ENCODE results near the gene PLA2R1.

The PLA2R1 gene

GRCh38 chr2:160096409-160096808 is 34.0 kb upstream of the PLA2R1 start:
- Histone ChIP-seq H3K36me3 (replicated peaks in 1 of 2; ENCODE audit: control insufficient read depth in 2 of 2, insufficient read depth in 2 of 2, low read length in 2 of 2) (no peaks in the 10 kb centered on the region), H4K8ac (ENCODE audit: low read depth, low read length) (no peak overlapping the region), H3K27me3 (ENCODE audit: control insufficient read depth in 3 of 3, insufficient read depth in 3 of 3, low read depth in 1 of 3, low read length in 3 of 3) (peaks cover 0 to 5% (median 0%) of the 10 kb centered on the region in 3 experiments), H2BK15ac (ENCODE audit: low read length) (no peak overlapping the region), H3K14ac (ENCODE audit: low read length) (no peak overlapping the region), H2BK5ac (ENCODE audit: low read length) (no peak overlapping the region), H3K18ac (ENCODE audit: low read length) (no peak overlapping the region), H3K9me3 (replicated peaks in 1 of 2; ENCODE audit: control insufficient read depth in 2 of 2, insufficient read depth in 1 of 2, low read depth in 1 of 2, low read length in 2 of 2) (peaks cover 0 to 1% of the 10 kb centered on the region in 2 donors), H3K4ac (ENCODE audit: low read length) (no peak overlapping the region), H3K4me2 (ENCODE audit: insufficient read depth, low read length, poor library complexity, severe bottlenecking) (no peak overlapping the region), H3K23ac (ENCODE audit: low read depth, low read length, poor library complexity) (no peak overlapping the region), H3K4me3 (ENCODE audit: low read length in 2 of 2) (no peak overlapping the region), H2AFZ (ENCODE audit: low read length) (no peak overlapping the region), H4K91ac (ENCODE audit: low read depth, low read length, poor library complexity) (no peak overlapping the region), H2BK12ac (ENCODE audit: low read length) (no peak overlapping the region), H3K27ac (replicated peaks; ENCODE audit: low read length) (no peak overlapping the region), H2BK120ac (ENCODE audit: low read depth, low read length) (no peak overlapping the region), H3K4me1 (ENCODE audit: control insufficient read depth in 2 of 2, insufficient read depth in 1 of 2, low read depth in 1 of 2, low read length in 2 of 2) (no peaks in the 10 kb centered on the region), H2AK5ac (ENCODE audit: low read depth, low read length) (no peak overlapping the region), H3K9ac (ENCODE audit: low read depth, low read length, poor library complexity) (no peak overlapping the region), H3K79me1 (ENCODE audit: low read depth, low read length) (no peaks in the 10 kb centered on the region)
- DNase-seq (ENCODE audit: low spot score): no peak
- WGBS, 2 donors (ENCODE audit: extremely low coverage in 2 of 2, insufficient read length in 2 of 2, insufficient replicate concordance in 1 of 2): no CpG with 5 or more reads among the region's 4 CpGs

DNA sequence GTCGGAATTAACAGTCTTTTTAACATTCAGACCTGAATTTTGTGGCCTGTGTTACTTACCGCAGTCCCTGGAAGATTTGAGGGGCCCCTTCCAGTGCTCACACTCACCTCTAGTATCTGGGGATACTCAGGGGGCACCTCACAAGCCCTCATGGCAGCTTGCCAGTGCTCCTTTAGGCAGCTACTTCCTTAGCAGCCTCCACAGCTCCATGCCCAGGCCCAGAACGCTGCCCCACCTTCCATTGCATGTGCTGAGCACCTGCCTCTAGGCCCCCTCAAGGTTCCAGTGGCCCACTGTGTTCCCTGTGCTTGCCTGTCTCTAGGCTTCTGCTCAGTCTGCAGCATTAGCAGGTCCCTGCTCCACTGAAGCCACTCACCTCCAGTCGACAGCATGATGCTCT is 30.0 kb upstream of the PLA2R1 start:
- WGBS, 2 donors (ENCODE audit: extremely low coverage in 2 of 2, insufficient read length in 2 of 2, insufficient replicate concordance in 1 of 2): no CpG with 5 or more reads among the region's 4 CpGs
- no peaks in the 10 kb centered on the region for H3K79me1 ChIP-seq (ENCODE audit: low read depth, low read length)
- H2BK5ac ChIP-seq (ENCODE audit: low read length): no peak overlapping the region
- H3K9me3 ChIP-seq (replicated peaks in 1 of 2; ENCODE audit: control insufficient read depth in 2 of 2, insufficient read depth in 1 of 2, low read depth in 1 of 2, low read length in 2 of 2): peaks cover 13 to 15% of the 10 kb centered on the region in 2 donors
- no peak overlapping the region for H2AFZ ChIP-seq (ENCODE audit: low read length)
- H3K27me3 ChIP-seq (ENCODE audit: control insufficient read depth in 3 of 3, insufficient read depth in 3 of 3, low read depth in 1 of 3, low read length in 3 of 3): no peaks in the 10 kb centered on the region
- H3K4me1 ChIP-seq (ENCODE audit: control insufficient read depth in 2 of 2, insufficient read depth in 1 of 2, low read depth in 1 of 2, low read length in 2 of 2): no peaks in the 10 kb centered on the region
- no peaks in the 10 kb centered on the region for H3K36me3 ChIP-seq (replicated peaks in 1 of 2; ENCODE audit: control insufficient read depth in 2 of 2, insufficient read depth in 2 of 2, low read length in 2 of 2)
- no peak overlapping the region for H2BK15ac ChIP-seq (ENCODE audit: low read length)
- no peak overlapping the region for H2AK5ac ChIP-seq (ENCODE audit: low read depth, low read length)
- H4K8ac ChIP-seq (ENCODE audit: low read depth, low read length): no peak overlapping the region
- no peak for DNase-seq (ENCODE audit: low spot score)
- no peak overlapping the region for H3K14ac ChIP-seq (ENCODE audit: low read length)
- no peak overlapping the region for H2BK12ac ChIP-seq (ENCODE audit: low read length)
- H2BK120ac ChIP-seq (ENCODE audit: low read depth, low read length): no peak overlapping the region
- H3K4me2 ChIP-seq (ENCODE audit: insufficient read depth, low read length, poor library complexity, severe bottlenecking): no peak overlapping the region
- no peak overlapping the region for H3K4ac ChIP-seq (ENCODE audit: low read length)
- no peak overlapping the region for H3K18ac ChIP-seq (ENCODE audit: low read length)
- H4K91ac ChIP-seq (ENCODE audit: low read depth, low read length, poor library complexity): no peak overlapping the region
- H3K9ac ChIP-seq (ENCODE audit: low read depth, low read length, poor library complexity): no peak overlapping the region
- H3K4me3 ChIP-seq (ENCODE audit: low read length in 2 of 2): no peak overlapping the region
- H3K27ac ChIP-seq (replicated peaks; ENCODE audit: low read length): no peak overlapping the region
- H3K23ac ChIP-seq (ENCODE audit: low read depth, low read length, poor library complexity): no peak overlapping the region

DNA sequence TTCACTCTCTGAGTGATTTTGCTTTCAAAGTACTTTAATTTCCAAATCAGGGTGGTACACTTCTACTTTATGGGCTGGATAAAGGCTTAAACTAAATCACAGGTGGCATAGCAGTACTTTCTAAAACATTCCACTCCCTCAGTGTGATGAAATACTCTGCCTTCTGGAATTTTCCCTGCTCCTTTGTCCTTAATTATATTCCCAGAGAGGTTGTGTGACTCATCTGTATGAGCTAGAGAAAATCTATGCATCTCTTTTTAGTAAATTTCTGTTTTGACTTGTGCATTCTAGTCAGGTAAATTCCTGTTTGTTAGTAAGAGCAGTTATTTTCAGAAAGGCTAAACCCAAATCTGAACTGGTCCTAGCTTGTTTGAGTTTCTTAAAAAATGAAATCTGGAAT is 29.0 kb upstream of the PLA2R1 start:
- H2AFZ ChIP-seq (ENCODE audit: low read length): no peak overlapping the region
- no peak for DNase-seq (ENCODE audit: low spot score)

DNA sequence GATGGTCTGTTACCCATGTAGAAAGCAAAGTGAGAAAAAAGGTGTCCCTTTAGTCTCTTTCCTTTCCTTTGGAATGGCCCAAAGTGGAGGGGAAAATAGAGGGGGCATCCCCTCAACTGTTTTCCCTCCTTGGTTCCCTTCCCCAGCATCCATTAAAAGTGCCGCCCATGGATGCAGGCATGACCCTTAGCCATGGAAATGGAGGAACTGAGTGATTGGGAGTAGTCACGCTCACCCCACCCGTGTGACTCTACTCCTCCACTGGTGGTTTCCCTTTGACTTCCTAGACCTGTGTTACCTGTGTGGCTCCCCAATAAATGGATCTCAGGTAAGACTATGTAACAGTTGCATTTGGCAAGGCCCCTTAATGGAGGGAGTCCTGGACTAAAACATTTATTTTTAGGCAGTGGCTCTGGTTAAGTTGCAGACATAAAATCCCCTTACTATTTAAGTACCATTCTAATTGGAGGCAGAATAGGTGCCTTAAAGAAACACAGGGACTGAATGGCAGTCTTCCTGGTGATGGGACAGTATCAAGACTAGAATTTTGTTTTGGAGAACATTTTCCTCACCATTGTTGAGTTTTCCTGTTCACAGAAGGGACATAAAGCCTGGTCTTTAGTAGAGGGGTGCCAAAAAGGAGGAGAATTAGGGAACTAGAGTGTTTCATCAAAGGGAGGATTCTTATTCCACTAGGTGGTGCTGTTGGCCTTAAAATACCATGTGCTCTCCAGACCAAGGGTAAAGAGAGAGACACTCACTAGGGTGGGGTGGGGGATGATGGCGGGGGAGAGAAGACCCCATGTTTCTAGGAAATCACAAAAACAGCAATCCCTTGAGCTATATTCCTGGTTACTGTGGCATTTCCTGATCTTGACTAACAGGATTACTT is 25.7 kb upstream of the PLA2R1 start:
- H2BK12ac ChIP-seq (ENCODE audit: low read length): no peak overlapping the region
- no peak overlapping the region for H3K23ac ChIP-seq (ENCODE audit: low read depth, low read length, poor library complexity)
- peak overlapping the region; percentile 48 for H2AFZ ChIP-seq (ENCODE audit: low read length)
- H4K91ac ChIP-seq (ENCODE audit: low read depth, low read length, poor library complexity): no peak overlapping the region
- H3K9me3 ChIP-seq (replicated peaks in 1 of 2; ENCODE audit: control insufficient read depth in 2 of 2, insufficient read depth in 1 of 2, low read depth in 1 of 2, low read length in 2 of 2): peaks cover 15 to 26% of the 10 kb centered on the region in 2 donors
- no peak overlapping the region for H3K4ac ChIP-seq (ENCODE audit: low read length)
- no peaks in the 10 kb centered on the region for H3K36me3 ChIP-seq (replicated peaks in 1 of 2; ENCODE audit: control insufficient read depth in 2 of 2, insufficient read depth in 2 of 2, low read length in 2 of 2)
- no peaks in the 10 kb centered on the region for H3K79me1 ChIP-seq (ENCODE audit: low read depth, low read length)
- H3K18ac ChIP-seq (ENCODE audit: low read length): no peak overlapping the region
- H2BK120ac ChIP-seq (ENCODE audit: low read depth, low read length): no peak overlapping the region
- no peak overlapping the region for H4K8ac ChIP-seq (ENCODE audit: low read depth, low read length)
- WGBS, 2 donors (ENCODE audit: extremely low coverage in 2 of 2, insufficient read length in 2 of 2, insufficient replicate concordance in 1 of 2): no CpG with 5 or more reads among the region's 4 CpGs
- no peak overlapping the region for H3K4me3 ChIP-seq (ENCODE audit: low read length in 2 of 2)
- H2AK5ac ChIP-seq (ENCODE audit: low read depth, low read length): no peak overlapping the region
- no peak overlapping the region for H3K4me2 ChIP-seq (ENCODE audit: insufficient read depth, low read length, poor library complexity, severe bottlenecking)
- no peak overlapping the region for H3K27ac ChIP-seq (replicated peaks; ENCODE audit: low read length)
- H2BK15ac ChIP-seq (ENCODE audit: low read length): no peak overlapping the region
- DNase-seq (ENCODE audit: low spot score): no peak
- no peak overlapping the region for H3K9ac ChIP-seq (ENCODE audit: low read depth, low read length, poor library complexity)
- no peaks in the 10 kb centered on the region for H3K27me3 ChIP-seq (ENCODE audit: control insufficient read depth in 3 of 3, insufficient read depth in 3 of 3, low read depth in 1 of 3, low read length in 3 of 3)
- no peaks in the 10 kb centered on the region for H3K4me1 ChIP-seq (ENCODE audit: control insufficient read depth in 2 of 2, insufficient read depth in 1 of 2, low read depth in 1 of 2, low read length in 2 of 2)
- H2BK5ac ChIP-seq (ENCODE audit: low read length): no peak overlapping the region
- H3K14ac ChIP-seq (ENCODE audit: low read length): no peak overlapping the region

More for the DNA sequence above, 29.0 kb upstream of the PLA2R1 start:
- H3K4ac ChIP-seq (ENCODE audit: low read length): no peak overlapping the region
- no peak overlapping the region for H3K4me3 ChIP-seq (ENCODE audit: low read length in 2 of 2)
- H3K27me3 ChIP-seq (ENCODE audit: control insufficient read depth in 3 of 3, insufficient read depth in 3 of 3, low read depth in 1 of 3, low read length in 3 of 3): no peaks in the 10 kb centered on the region
- H2BK5ac ChIP-seq (ENCODE audit: low read length): no peak overlapping the region
- no peak overlapping the region for H2BK15ac ChIP-seq (ENCODE audit: low read length)
- H4K91ac ChIP-seq (ENCODE audit: low read depth, low read length, poor library complexity): no peak overlapping the region
- H3K79me1 ChIP-seq (ENCODE audit: low read depth, low read length): no peaks in the 10 kb centered on the region
- H3K18ac ChIP-seq (ENCODE audit: low read length): no peak overlapping the region
- H3K9me3 ChIP-seq (replicated peaks in 1 of 2; ENCODE audit: control insufficient read depth in 2 of 2, insufficient read depth in 1 of 2, low read depth in 1 of 2, low read length in 2 of 2): peaks cover 15 to 18% of the 10 kb centered on the region in 2 donors
- H3K4me1 ChIP-seq (ENCODE audit: control insufficient read depth in 2 of 2, insufficient read depth in 1 of 2, low read depth in 1 of 2, low read length in 2 of 2): no peaks in the 10 kb centered on the region
- H2BK120ac ChIP-seq (ENCODE audit: low read depth, low read length): no peak overlapping the region
- H3K4me2 ChIP-seq (ENCODE audit: insufficient read depth, low read length, poor library complexity, severe bottlenecking): no peak overlapping the region
- H4K8ac ChIP-seq (ENCODE audit: low read depth, low read length): no peak overlapping the region
- H2BK12ac ChIP-seq (ENCODE audit: low read length): no peak overlapping the region
- no peak overlapping the region for H3K14ac ChIP-seq (ENCODE audit: low read length)
- H3K27ac ChIP-seq (replicated peaks; ENCODE audit: low read length): no peak overlapping the region
- H3K9ac ChIP-seq (ENCODE audit: low read depth, low read length, poor library complexity): no peak overlapping the region
- H3K36me3 ChIP-seq (replicated peaks in 1 of 2; ENCODE audit: control insufficient read depth in 2 of 2, insufficient read depth in 2 of 2, low read length in 2 of 2): no peaks in the 10 kb centered on the region
- no peak overlapping the region for H2AK5ac ChIP-seq (ENCODE audit: low read depth, low read length)
- no peak overlapping the region for H3K23ac ChIP-seq (ENCODE audit: low read depth, low read length, poor library complexity)

Data from neuronal stem cell (in vitro differentiated cells).